Measurements from ENCODE around the gene STAT2. TPM values are rescaled to one million over a fixed set of nuclear protein-coding genes. Genes with fewer than 3 reads are reported as not detected.
"Not testable (repeated sequence)": the region's sequence is repeated elsewhere in the genome, so short reads cannot be mapped to it uniquely, and the experiment has no call there.

Gene STAT2
- total RNA-seq = 100 to 1,000 TPM; 391 to 398 TPM

- Mint-ChIP-seq H3K36me3 (ENCODE audit: low read depth) (peaks cover 29% of the 10 kb centered on the region), H3K4me3 (peak within 1 kb of the TSS; percentile 91)
- POLR2A ChIA-PET = interaction anchor here (0.5 to 2.3 kb wide), 10 partner anchors 15 to 374 kb away, joined by 3 to 10 read pairs (median 3); partner anchors contain the start of genes CNPY2 and IL23A
Measured at GRCh38 chr12:56359851-56360767, at the start of gene STAT2. TSS of gene STAT2 (minus strand) at chr12:56360107. CDS start at chr12:56356571, 3,536 bp downstream.

GRCh38 chr12:56408799-56409417 lies 49.0 kb upstream of the STAT2 start:
- ChIA-PET CTCF (interaction anchor here (2.4 kb wide), 1 partner anchor 14 kb away, joined by 8 read pairs; no protein-coding TSS in a partner anchor), POLR2A (no interaction called here)
- H3K4me3 Mint-ChIP-seq = no peak overlapping the region
- H3K9me3 Mint-ChIP-seq = no peaks in the 10 kb centered on the region
- no peaks in the 10 kb centered on the region for H3K4me1 Mint-ChIP-seq
- H3K36me3 Mint-ChIP-seq (ENCODE audit: low read depth) = no peaks in the 10 kb centered on the region
- H3K27me3 Mint-ChIP-seq = no peaks in the 10 kb centered on the region
- no peak overlapping the region for H3K27ac Mint-ChIP-seq
- no peak for DNase-seq

More at GRCh38 chr12:56359851-56360767, at the start of gene STAT2:
- peak within 1 kb of the TSS; percentile 99 for H3K27ac Mint-ChIP-seq
- H3K27me3 Mint-ChIP-seq = no peaks in the 10 kb centered on the region
- no peaks in the 10 kb centered on the region for H3K9me3 Mint-ChIP-seq
- CTCF ChIA-PET = interaction anchor here (0.6 to 3.9 kb wide), 19 partner anchors 8 to 276 kb away, joined by 3 to 26 read pairs (median 4); partner anchors contain the start of genes ANKRD52, CNPY2, IL23A and RNF41
- peak; percentile 100 for DNase-seq
- peaks cover 32% of the 10 kb centered on the region for H3K4me1 Mint-ChIP-seq

GRCh38 chr12:56404227-56404626 lies 44.3 kb upstream of the STAT2 start:
- H3K4me3 Mint-ChIP-seq; CTCF ChIA-PET; H3K9me3 Mint-ChIP-seq; H3K27me3 Mint-ChIP-seq; H3K27ac Mint-ChIP-seq; DNase-seq; H3K36me3 Mint-ChIP-seq (ENCODE audit: low read depth); H3K4me1 Mint-ChIP-seq; POLR2A ChIA-PET: not testable (repeated sequence)

- CTCF ChIA-PET = interaction anchor here (0.8 kb wide), 1 partner anchor 13 kb away, joined by 3 read pairs; no protein-coding TSS in a partner anchor
- POLR2A ChIA-PET; H3K4me3 Mint-ChIP-seq; H3K27me3 Mint-ChIP-seq; H3K27ac Mint-ChIP-seq; DNase-seq; H3K36me3 Mint-ChIP-seq (ENCODE audit: low read depth); H3K4me1 Mint-ChIP-seq; H3K9me3 Mint-ChIP-seq: not testable (repeated sequence)
Measured at GRCh38 chr12:56401612-56402011, 41.7 kb upstream of the STAT2 start.

- H3K27me3 Mint-ChIP-seq; H3K36me3 Mint-ChIP-seq (ENCODE audit: low read depth); H3K4me1 Mint-ChIP-seq; DNase-seq; H3K4me3 Mint-ChIP-seq; H3K9me3 Mint-ChIP-seq; H3K27ac Mint-ChIP-seq; CTCF ChIA-PET; POLR2A ChIA-PET: not testable (repeated sequence)
Measured at GRCh38 chr12:56401125-56401524, 41.2 kb upstream of the STAT2 start.

- POLR2A ChIA-PET; H3K36me3 Mint-ChIP-seq (ENCODE audit: low read depth); H3K4me3 Mint-ChIP-seq; H3K27ac Mint-ChIP-seq; H3K9me3 Mint-ChIP-seq; H3K27me3 Mint-ChIP-seq; DNase-seq; H3K4me1 Mint-ChIP-seq: not testable (repeated sequence)
- CTCF ChIA-PET = interaction anchor here (0.6 kb wide), 2 partner anchors 11 to 26 kb away, joined by 4 to 6 read pairs; no protein-coding TSS in a partner anchor
Measured at GRCh38 chr12:56399466-56399865, 39.6 kb upstream of the STAT2 start.

GRCh38 chr12:56398324-56398723 lies 38.4 kb upstream of the STAT2 start:
- no peaks in the 10 kb centered on the region for H3K27me3 Mint-ChIP-seq
- CTCF ChIA-PET = interaction anchor here (1.5 kb wide), 1 partner anchor 14 kb away, joined by 6 read pairs; no protein-coding TSS in a partner anchor
- POLR2A ChIA-PET = no interaction called here
- peaks cover 4% of the 10 kb centered on the region for H3K9me3 Mint-ChIP-seq
- H3K4me1 Mint-ChIP-seq = no peaks in the 10 kb centered on the region
- H3K27ac Mint-ChIP-seq = no peak overlapping the region
- no peak for DNase-seq
- H3K36me3 Mint-ChIP-seq (ENCODE audit: low read depth) = no peaks in the 10 kb centered on the region
- H3K4me3 Mint-ChIP-seq = no peak overlapping the region

- CTCF ChIA-PET = interaction anchor here (0.6 to 1.9 kb wide), 4 partner anchors 11 to 97 kb away, joined by 3 to 6 read pairs (median 5); no protein-coding TSS in a partner anchor
Measured at GRCh38 chr12:56392331-56392730, 32.4 kb upstream of the STAT2 start.

GRCh38 chr12:56391721-56392120 lies 31.8 kb upstream of the STAT2 start:
- POLR2A ChIA-PET = no interaction called here
- Mint-ChIP-seq H3K36me3 (ENCODE audit: low read depth) (no peaks in the 10 kb centered on the region), H3K9me3 (no peaks in the 10 kb centered on the region), H3K27ac (no peak overlapping the region), H3K27me3 (no peaks in the 10 kb centered on the region), H3K4me1 (no peaks in the 10 kb centered on the region), H3K4me3 (no peak overlapping the region)
- CTCF ChIA-PET = interaction anchor here (0.6 to 1.9 kb wide), 4 partner anchors 10 to 97 kb away, joined by 3 to 6 read pairs (median 5); no protein-coding TSS in a partner anchor
- DNase-seq = no peak

More at GRCh38 chr12:56392331-56392730, 32.4 kb upstream of the STAT2 start:
- no peaks in the 10 kb centered on the region for H3K9me3 Mint-ChIP-seq
- POLR2A ChIA-PET = no interaction called here
- no peak overlapping the region for H3K4me3 Mint-ChIP-seq
- no peak overlapping the region for H3K27ac Mint-ChIP-seq
- no peaks in the 10 kb centered on the region for H3K4me1 Mint-ChIP-seq
- DNase-seq = no peak
- H3K36me3 Mint-ChIP-seq (ENCODE audit: low read depth) = no peaks in the 10 kb centered on the region
- H3K27me3 Mint-ChIP-seq = no peaks in the 10 kb centered on the region

- no peaks in the 10 kb centered on the region for H3K36me3 Mint-ChIP-seq (ENCODE audit: low read depth)
- no peaks in the 10 kb centered on the region for H3K27me3 Mint-ChIP-seq
- ChIA-PET POLR2A (no interaction called here), CTCF (interaction anchor here (0.6 to 1.1 kb wide), 2 partner anchors 13 to 35 kb away, joined by 3 read pairs; no protein-coding TSS in a partner anchor)
- H3K27ac Mint-ChIP-seq = no peak overlapping the region
- no peaks in the 10 kb centered on the region for H3K9me3 Mint-ChIP-seq
- no peaks in the 10 kb centered on the region for H3K4me1 Mint-ChIP-seq
- no peak for DNase-seq
- no peak overlapping the region for H3K4me3 Mint-ChIP-seq
Measured at GRCh38 chr12:56389412-56389811, 29.5 kb upstream of the STAT2 start.

GRCh38 chr12:56387152-56387736 lies 27.3 kb upstream of the STAT2 start:
- Mint-ChIP-seq H3K4me3 (no peak overlapping the region), H3K9me3 (no peaks in the 10 kb centered on the region), H3K27ac (no peak overlapping the region), H3K4me1 (no peaks in the 10 kb centered on the region), H3K27me3 (no peaks in the 10 kb centered on the region), H3K36me3 (ENCODE audit: low read depth) (no peaks in the 10 kb centered on the region)
- ChIA-PET POLR2A (interaction anchor here (0.6 kb wide), 1 partner anchor 27 kb away, joined by 9 read pairs; the partner anchor contains the start of gene STAT2), CTCF (no interaction called here)
- no peak for DNase-seq

- no peaks in the 10 kb centered on the region for H3K4me1 Mint-ChIP-seq
- H3K27ac Mint-ChIP-seq = no peak overlapping the region
- no peaks in the 10 kb centered on the region for H3K36me3 Mint-ChIP-seq (ENCODE audit: low read depth)
- CTCF ChIA-PET = interaction anchor here (0.6 to 1.1 kb wide), 5 partner anchors 8 to 273 kb away, joined by 3 to 4 read pairs (median 3); no protein-coding TSS in a partner anchor
- POLR2A ChIA-PET = interaction anchor here (0.6 kb wide), 1 partner anchor 210 kb away, joined by 9 read pairs; no protein-coding TSS in a partner anchor
- no peak overlapping the region for H3K4me3 Mint-ChIP-seq
- no peaks in the 10 kb centered on the region for H3K9me3 Mint-ChIP-seq
- H3K27me3 Mint-ChIP-seq = no peaks in the 10 kb centered on the region
- no peak for DNase-seq
Measured at GRCh38 chr12:56385873-56386272, 26.0 kb upstream of the STAT2 start.
